Natural killer cell (primary cell): ENCODE measurements around the gene EED. TPM values are rescaled to one million over a fixed set of nuclear protein-coding genes. Genes with fewer than 3 reads are reported as not detected.
"Not testable (repeated sequence)": the region's sequence is repeated elsewhere in the genome, so short reads cannot be mapped to it uniquely, and the experiment has no call there.

Source experiments
- ATAC-seq, 3 donors: fragments of 150-1000 bp in 2 of 3; fragments of 200-7000 bp in 1 of 3; cut with Tn5 transposase; 1 replicate in 1 of 3; 2 replicates in 2 of 3; pipeline ENCODE4 v1.10.0; 2021; ENCODE audit warnings: mild to moderate bottlenecking in 2 of 3, moderate library complexity in 2 of 3
- DNase-seq, 2 donors: peaks; one replicate each; pipeline versions ENCODE4 v3.0.0 to v3.0.0-alpha.2; 2013 to 2021; ENCODE audit warnings: mixed read lengths in 1 of 2
- H3K27ac ChIP-seq: one replicate; pipeline ENCODE4 v1.5.1; 2013; ENCODE audit warnings: mild to moderate bottlenecking, low read length
- H3K27me3 ChIP-seq: one replicate; pipeline ENCODE4 v1.6.1; 2013; ENCODE audit warnings: low read length; ENCODE audit not compliant: control insufficient read depth, insufficient read depth
- H3K36me3 ChIP-seq: one replicate; pipeline ENCODE4 v1.6.1; 2013; ENCODE audit warnings: low read length; ENCODE audit not compliant: control insufficient read depth, insufficient read depth
- H3K4me1 ChIP-seq: one replicate; pipeline ENCODE4 v1.6.1; 2013; ENCODE audit warnings: low read length; ENCODE audit not compliant: control insufficient read depth, insufficient read depth
- H3K4me3 ChIP-seq: one replicate; pipeline ENCODE4 v1.5.1; 2013; ENCODE audit warnings: low read length
- H3K9me3 ChIP-seq: one replicate; pipeline ENCODE4 v1.6.1; 2013; ENCODE audit warnings: low read length; ENCODE audit not compliant: control insufficient read depth, insufficient read depth
- H3K27ac Mint-ChIP-seq, 2 donors: one replicate each; pipeline ENCODE4 v1.8.0; 2022; ENCODE audit warnings: mild to moderate bottlenecking in 2 of 2, mixed read lengths in 2 of 2, moderate library complexity in 1 of 2
- H3K27me3 Mint-ChIP-seq, 2 donors: one replicate each; pipeline ENCODE4 v1.8.0; 2022; ENCODE audit warnings: low read depth in 2 of 2, mixed read lengths in 2 of 2
- H3K36me3 Mint-ChIP-seq: one replicate; pipeline ENCODE4 v1.8.0; 2022; ENCODE audit warnings: mixed read lengths
- H3K4me1 Mint-ChIP-seq, 2 donors: one replicate each; pipeline ENCODE4 v1.8.0; 2022; ENCODE audit warnings: mixed read lengths in 2 of 2
- H3K4me3 Mint-ChIP-seq: one replicate; pipeline ENCODE4 v1.8.0; 2022; ENCODE audit warnings: mild to moderate bottlenecking, moderate library complexity, mixed read lengths
- H3K9me3 Mint-ChIP-seq, 2 donors: one replicate each; pipeline ENCODE4 v1.8.0; 2022; ENCODE audit warnings: mixed read lengths in 2 of 2
- CTCF ChIP-seq: fragments of 200-600 bp; IDR thresholded peaks from one replicate; pipeline ENCODE4 v1.8.0; 2022; ENCODE audit warnings: antibody characterized with exemption
- WGBS: methylation state at CpG from one replicate; pipeline ENCODE4 v1.1.7; 2013; ENCODE audit warnings: missing lambda C conversion rate; ENCODE audit not compliant: insufficient coverage; 5-methylcytosine and 5-hydroxymethylcytosine counted together
- intact Hi-C: fragments of 100-400 bp; cut with micrococcal nuclease; formaldehyde crosslinking; loops from one replicate; pipeline ENCODE4 v1.14.2; 2022
- total RNA-seq, 4 donors: library from RNA; stranded (reverse); fragments of 120-200 nt in 1 of 4; gene quantifications; one replicate each; pipeline versions ENCODE4 v1.2.3 to v1.2.4, GENCODE V29; 2013 to 2022

Gene EED
- total RNA-seq, 3 donors from 2014 or later (not counting 1 experiment from before 2014, with no cell fraction given): 26.0 to 36.9 (median 34.0) TPM

GRCh38 chr11:86301742-86302091 is 57.2 kb downstream of the EED start:
- Mint-ChIP-seq H3K27me3 (peaks cover 8 to 10% of the 10 kb centered on the region in 2 donors), H3K36me3 (no peaks in the 10 kb centered on the region), H3K4me3 (peak overlapping the region; percentile 99), H3K9me3 (no peaks in the 10 kb centered on the region), H3K27ac (peak overlapping the region; percentile 98 to 100), H3K4me1 (peaks cover 22 to 24% of the 10 kb centered on the region in 2 donors)
- Histone ChIP-seq H3K27ac (peak overlapping the region; percentile 84), H3K36me3 (no peaks in the 10 kb centered on the region), H3K27me3 (peaks cover 2% of the 10 kb centered on the region), H3K9me3 (no peaks in the 10 kb centered on the region), H3K4me3 (peak overlapping the region; percentile 92), H3K4me1 (peaks cover 3% of the 10 kb centered on the region)
- intact Hi-C loops: loop anchor here (5.0 kb wide), 1 partner anchor 54 kb away; no protein-coding TSS in a partner anchor
- no peak for TF ChIP-seq CTCF
- 4% methylated on average over 5 of the region's 6 CpGs for WGBS
- DNase-seq (no peak), ATAC-seq (no peak)

- Mint-ChIP-seq H3K27ac (peak within 1 kb of the TSS; percentile 98 to 100), H3K4me3 (peak within 1 kb of the TSS; percentile 99), H3K9me3 (no peaks in the 10 kb centered on the region), H3K27me3 (peaks cover 8 to 10% of the 10 kb centered on the region in 2 donors), H3K4me1 (peaks cover 22 to 24% of the 10 kb centered on the region in 2 donors), H3K36me3 (no peaks in the 10 kb centered on the region)
- Histone ChIP-seq H3K27me3 (peaks cover 2% of the 10 kb centered on the region), H3K4me1 (peaks cover 3% of the 10 kb centered on the region), H3K4me3 (peak within 1 kb of the TSS; percentile 92), H3K27ac (peak within 1 kb of the TSS; percentile 84), H3K36me3 (no peaks in the 10 kb centered on the region), H3K9me3 (no peaks in the 10 kb centered on the region)
- under 1% methylated on average over 30 of the region's 30 CpGs for WGBS
- DNase-seq (peak; percentile 74 to 95), ATAC-seq (peak; percentile 96 to 99 (median 98))
- intact Hi-C loops: loop anchor here (5.0 kb wide), 1 partner anchor 55 kb away; no protein-coding TSS in a partner anchor
- TF ChIP-seq CTCF: no peak
Measured at GRCh38 chr11:86302092-86302793, 57.7 kb downstream of the EED start, which contains the start of gene HIKESHI. HIKESHI (plus strand) TSS chr11:86302240; CDS start chr11:86302449, 209 bp downstream.

GRCh38 chr11:86303257-86303656 is 58.7 kb downstream of the EED start:
- Mint-ChIP-seq H3K27ac (peak overlapping the region; percentile 98 to 100), H3K27me3 (peaks cover 8 to 10% of the 10 kb centered on the region in 2 donors)
- WGBS: 95% methylated on average over 2 of the region's 2 CpGs

GRCh38 chr11:86308710-86309109 is 64.2 kb downstream of the EED start:
- DNase-seq, H3K9me3 ChIP-seq, H3K36me3 ChIP-seq, intact Hi-C loops, H3K27me3 ChIP-seq, H3K27me3 Mint-ChIP-seq, H3K4me1 ChIP-seq, H3K36me3 Mint-ChIP-seq, H3K4me3 ChIP-seq, H3K27ac Mint-ChIP-seq, H3K4me3 Mint-ChIP-seq, H3K9me3 Mint-ChIP-seq, ATAC-seq, H3K27ac ChIP-seq: not testable (repeated sequence)
- WGBS: no CpG with 5 or more reads among the region's 4 CpGs
- H3K4me1 Mint-ChIP-seq: peaks cover 34 to 38% of the 10 kb centered on the region in 2 donors

More at GRCh38 chr11:86303257-86303656, 58.7 kb downstream of the EED start:
- H3K4me3 Mint-ChIP-seq: peak overlapping the region; percentile 99
- H3K4me1 Mint-ChIP-seq: peaks cover 22 to 24% of the 10 kb centered on the region in 2 donors
- no peaks in the 10 kb centered on the region for H3K36me3 Mint-ChIP-seq
- no peak overlapping the region for H3K4me3 ChIP-seq
- H3K36me3 ChIP-seq: no peaks in the 10 kb centered on the region
- no peaks in the 10 kb centered on the region for H3K9me3 ChIP-seq
- H3K4me1 ChIP-seq: peaks cover 3% of the 10 kb centered on the region
- intact Hi-C loops: loop anchor here (5.0 kb wide), 1 partner anchor 56 kb away; no protein-coding TSS in a partner anchor
- no peak for DNase-seq
- no peak for TF ChIP-seq CTCF
- H3K9me3 Mint-ChIP-seq: no peaks in the 10 kb centered on the region
- H3K27me3 ChIP-seq: peaks cover 2% of the 10 kb centered on the region
- H3K27ac ChIP-seq: no peak overlapping the region
- no peak for ATAC-seq
